ENCODE measurements around the gene BCL6B.

Gene BCL6B

GRCh38 chr17:7063518-7064094 is 40.8 kb downstream of the BCL6B start:
- DNase-seq: no peak

GRCh38 chr17:7064261-7064660 is 41.4 kb downstream of the BCL6B start:
- DNase-seq: no peak

DNA sequence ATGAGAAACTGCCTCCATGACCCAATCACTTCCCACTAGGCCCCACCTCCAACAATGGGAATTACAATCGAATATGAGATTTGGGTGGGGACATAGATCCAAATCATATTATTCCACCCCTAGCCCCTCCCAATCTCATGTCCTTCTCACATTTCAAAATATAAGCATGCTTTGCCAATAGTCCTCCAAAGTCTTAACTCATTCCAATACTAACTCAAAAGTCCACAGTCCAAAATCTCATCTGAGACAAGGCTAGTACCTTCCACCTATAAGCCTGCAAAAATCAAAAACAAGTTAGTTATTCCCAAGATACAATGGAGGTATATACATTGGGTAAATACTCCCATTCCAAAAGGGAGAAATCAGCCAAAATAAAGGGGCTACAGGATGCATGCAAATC is 44.3 kb downstream of the BCL6B start:
- DNase-seq: no peak

GRCh38 chr17:7068268-7068667 is 45.4 kb downstream of the BCL6B start:
- no peak for DNase-seq

- no peak for DNase-seq
Measured at GRCh38 chr17:7070712-7071111, 47.9 kb downstream of the BCL6B start.

DNA sequence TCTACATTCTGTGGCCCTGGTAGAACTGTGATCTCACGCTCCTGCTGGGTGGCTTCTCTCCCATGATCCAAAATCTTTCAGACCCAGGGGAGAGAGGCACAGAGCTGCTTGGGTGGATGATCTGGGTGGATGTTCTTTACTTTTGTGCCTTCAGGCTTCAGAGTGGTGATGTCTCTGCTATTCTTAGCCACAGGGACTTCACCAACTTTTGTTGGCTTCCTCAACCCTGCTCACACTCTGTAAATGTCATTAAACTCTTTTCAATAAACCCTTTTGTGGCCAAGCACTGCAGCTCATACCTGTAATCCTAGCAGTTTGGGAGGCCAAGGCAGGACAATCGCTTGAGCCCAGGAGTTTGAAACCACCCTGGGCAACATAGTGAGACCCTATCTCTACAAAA is 49.6 kb downstream of the BCL6B start:
- no peak for DNase-seq

DNA sequence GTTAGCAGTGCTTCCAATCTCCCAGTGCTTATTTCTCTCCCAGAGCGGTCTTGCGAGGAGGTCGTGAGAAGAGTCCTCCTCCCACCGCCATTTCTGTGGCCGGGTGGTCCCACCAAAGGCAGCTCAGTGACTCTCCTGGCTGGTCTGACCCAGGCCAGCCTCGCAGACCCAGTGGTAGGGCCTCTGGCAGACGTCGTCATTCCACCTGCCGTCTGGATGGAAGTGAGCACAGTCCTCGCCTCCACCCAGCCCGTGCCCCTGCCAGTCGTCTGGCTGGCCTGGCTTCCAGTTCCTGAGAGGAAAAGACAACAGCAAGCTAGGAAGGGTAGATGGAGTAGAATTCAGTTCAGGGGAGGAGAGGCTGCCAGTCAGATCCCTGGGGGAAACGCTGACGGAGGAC is 52.1 kb downstream of the BCL6B start:
- no peak for DNase-seq

- no peak for DNase-seq
Measured at GRCh38 chr17:7077911-7078546, 55.2 kb downstream of the BCL6B start.

DNA sequence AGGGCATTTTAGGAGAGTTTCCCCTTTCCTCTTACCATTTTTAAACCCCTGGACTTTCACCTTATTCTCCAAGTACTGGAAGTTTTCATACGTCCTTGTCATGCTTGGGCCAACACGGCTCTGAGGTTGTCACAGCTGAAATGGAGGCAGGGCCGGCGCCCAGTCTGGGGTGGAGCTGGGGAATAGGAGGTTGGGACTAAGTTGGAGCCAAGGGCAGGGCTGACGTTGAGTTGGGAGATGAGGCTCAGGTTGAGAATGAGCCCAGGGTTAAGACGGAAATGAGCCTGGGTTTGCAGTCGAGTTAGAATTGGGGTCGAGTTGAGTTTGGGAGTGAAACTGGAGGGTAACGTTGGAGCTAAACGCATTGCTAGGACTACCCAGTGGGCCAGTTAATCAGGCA is 55.9 kb downstream of the BCL6B start:
- no peak for DNase-seq

All from CD4-positive, alpha-beta T cell treated with Interleukin-17A for 4 hours (primary cell).